Activated CD4-positive, CD25-positive, alpha-beta regulatory T cell treated with anti-CD3 and anti-CD28 coated beads, Interleukin-2, amount 50 U/mL, for 16 hours (primary cell): ENCODE data around the gene FAH.
"Not testable (repeated sequence)": the region's sequence is repeated elsewhere in the genome, so short reads cannot be mapped to it uniquely, and the experiment has no call there.

Source experiments
- DNase-seq: peaks from one replicate; pipeline ENCODE4 v3.0.0-alpha.2; 2020; ENCODE audit warnings: low read depth, low spot score

Gene FAH

DNA sequence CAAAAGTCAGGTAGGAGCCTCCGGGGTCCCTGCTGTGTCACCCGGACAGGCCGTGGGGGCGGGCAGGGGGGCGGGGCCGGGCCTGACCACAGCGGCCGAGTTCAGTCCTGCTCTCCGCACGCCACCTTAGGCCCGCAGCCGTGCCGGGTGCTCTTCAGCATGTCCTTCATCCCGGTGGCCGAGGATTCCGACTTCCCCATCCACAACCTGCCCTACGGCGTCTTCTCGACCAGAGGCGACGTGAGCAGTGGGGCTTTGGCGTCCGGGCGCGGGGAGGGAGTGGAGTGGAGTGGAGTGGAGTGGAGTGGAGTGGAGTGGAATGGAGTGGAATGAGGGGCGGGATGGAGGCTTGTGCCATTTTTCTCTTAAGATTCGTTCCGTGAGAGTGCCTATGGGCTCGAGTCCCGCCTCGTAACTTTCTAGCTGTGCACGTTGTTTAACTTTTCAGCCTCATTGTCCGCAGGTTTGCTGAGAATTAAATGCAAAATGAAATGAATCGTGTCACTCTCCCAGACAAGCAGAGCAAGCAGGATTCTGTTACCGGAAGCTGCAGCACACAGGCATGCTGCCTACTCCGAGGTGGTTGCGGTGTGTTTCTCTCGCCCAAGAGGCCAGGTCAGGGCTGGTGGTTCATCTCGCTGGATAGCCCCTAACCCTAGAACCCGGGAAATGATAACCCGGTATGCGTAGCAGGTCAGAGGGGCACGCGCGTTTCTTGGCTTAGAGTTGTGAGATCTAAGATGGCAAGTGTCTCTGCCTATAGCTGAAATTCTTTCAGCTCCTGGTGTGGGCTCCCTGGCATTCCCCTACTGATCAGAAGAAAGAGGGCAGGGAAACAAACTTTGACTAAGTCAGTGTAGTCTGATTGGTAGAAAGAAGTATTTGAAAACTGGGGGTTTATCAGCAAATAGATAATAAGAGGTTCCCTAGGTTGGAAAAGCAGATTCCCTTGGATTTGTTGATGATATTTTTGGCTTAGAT lies at the start of gene FAH:
Gene FAH (plus strand): TSS at position 104 of the 981 bp plus-strand sequence. CDS start 56 bp downstream, at position 160.
- DNase-seq = no peak

DNA sequence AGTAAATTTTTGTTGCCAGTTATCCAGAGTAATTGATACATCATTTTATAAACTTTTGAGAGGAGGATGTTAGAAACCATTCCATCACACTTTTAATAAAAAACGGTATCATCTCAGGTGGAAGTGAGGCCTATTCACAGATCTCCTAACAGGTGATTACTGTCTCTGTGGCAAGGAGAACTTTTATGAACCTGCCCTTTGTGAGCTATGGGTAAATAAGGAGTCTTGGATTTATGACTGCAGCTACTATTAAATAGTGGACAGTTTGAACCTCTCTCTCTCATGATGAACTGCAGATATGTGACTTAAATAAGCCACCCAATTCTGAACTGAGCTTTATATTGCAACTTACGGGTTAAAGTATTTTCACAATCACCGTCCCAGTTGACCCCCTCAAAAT lies 47.6 kb upstream of the FAH start:
- no peak for DNase-seq

DNA sequence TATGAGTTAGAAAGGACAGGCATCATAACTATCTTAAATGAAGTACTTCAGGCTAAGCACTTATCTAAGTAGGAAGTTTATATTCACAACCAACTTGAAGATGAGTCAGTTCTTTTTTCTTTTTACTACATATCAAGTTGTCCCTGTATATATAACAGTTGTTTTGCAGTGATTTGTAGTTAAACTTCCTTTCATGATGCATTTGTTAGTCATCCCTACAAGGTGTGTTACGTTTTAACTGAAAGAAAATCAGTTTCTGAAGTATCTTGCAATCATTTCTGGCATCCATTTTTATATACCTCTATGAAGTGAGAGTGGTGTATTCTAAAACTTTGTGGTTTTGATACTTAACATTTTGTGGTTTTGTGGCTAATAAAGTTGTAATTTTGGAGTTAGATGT lies 47.2 kb upstream of the FAH start:
- DNase-seq = no peak

DNA sequence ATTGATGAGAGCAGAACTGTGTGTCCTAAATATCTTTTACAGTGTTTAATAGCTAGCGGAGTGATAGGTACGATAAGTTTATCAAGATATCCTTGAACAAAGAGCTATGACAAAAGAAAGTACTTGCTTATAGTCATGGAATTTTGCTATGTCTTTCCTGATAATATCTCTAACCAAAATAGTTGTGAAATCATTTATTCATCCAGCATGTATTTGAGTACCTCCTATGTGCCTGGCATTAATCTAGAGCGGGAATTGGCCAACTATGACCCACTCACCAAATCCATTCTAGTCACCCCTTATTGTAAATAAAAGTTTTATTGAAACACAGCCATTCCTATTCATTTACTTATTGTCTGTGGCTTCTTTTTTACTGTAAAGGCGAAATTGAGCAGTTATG lies 46.7 kb upstream of the FAH start:
- no peak for DNase-seq

DNA sequence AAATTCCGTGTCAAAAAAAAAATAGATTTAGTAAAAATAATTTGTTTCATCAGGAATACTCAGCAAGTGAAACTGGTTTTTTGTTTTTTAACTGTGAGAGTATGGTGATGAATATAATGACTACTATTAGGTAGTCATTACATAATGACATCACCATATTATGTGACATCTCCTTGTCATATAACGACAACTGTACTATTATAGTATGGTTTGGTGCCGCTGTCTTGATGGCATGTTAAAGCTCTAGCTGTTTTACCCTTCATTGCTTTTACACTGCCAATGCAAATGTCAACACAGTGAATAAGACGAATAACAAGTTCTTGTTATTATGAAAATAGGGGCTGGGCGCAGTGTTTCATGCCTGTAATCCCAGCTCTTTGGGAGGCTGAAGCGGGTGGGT lies 45.6 kb upstream of the FAH start:
- no peak for DNase-seq

DNA sequence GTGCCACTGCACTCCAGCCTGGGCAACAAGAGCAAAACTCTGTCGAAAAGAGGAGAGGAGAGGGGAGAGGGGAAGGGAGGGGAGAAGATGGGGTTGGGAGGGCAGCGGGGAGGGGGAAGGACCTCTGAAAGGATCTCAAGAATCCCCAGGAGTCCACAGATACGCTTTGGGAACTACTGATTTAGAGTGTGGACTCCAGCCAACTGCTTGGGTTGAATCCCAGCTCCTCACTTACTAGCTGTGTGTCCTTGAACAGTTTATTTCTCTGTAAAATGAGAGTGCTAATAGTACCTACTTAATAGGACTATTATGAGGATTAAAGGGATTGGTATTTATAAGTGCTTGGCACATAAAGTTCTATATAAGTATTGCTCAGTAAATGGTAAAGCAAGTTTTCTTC lies 45.0 kb upstream of the FAH start:
- no peak for DNase-seq

DNA sequence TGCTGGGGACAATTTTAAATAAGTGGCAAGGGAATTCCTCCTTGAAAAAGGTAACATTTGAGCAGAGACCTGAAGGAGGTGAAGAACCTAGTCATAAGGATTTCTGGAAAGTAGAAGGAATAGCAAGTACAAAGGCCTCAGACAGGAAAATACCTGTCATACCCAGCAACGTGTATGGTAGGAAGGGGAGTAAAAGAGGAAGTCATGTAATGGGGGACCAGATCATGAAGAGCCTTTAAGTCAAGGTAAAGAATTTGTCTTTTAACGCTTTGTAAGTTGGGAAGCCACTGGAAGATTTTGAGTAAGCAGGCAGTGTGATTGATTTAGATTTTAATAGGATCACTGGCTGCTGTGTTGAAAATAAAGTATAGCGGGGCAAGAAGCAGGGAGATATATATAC lies 43.4 kb upstream of the FAH start:
- no peak for DNase-seq

DNA sequence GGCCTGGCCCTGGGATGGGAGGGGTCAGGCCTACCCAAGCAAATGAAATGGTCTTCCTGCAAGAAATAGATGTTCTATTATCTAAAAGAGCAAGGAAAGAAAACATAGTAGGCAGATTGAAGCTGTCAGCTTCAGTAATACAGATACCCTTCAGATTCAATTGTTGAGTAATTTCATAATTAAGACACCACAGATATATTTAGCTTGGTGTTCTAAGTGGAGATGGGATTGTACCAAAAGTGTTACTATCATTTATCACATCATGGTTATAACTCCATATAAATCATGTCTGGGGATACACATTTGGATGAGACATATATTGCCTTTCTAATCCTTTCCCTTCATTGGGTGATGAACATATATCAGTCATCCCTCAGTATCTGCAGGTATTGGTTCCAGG lies 41.9 kb upstream of the FAH start:
- no peak for DNase-seq

DNA sequence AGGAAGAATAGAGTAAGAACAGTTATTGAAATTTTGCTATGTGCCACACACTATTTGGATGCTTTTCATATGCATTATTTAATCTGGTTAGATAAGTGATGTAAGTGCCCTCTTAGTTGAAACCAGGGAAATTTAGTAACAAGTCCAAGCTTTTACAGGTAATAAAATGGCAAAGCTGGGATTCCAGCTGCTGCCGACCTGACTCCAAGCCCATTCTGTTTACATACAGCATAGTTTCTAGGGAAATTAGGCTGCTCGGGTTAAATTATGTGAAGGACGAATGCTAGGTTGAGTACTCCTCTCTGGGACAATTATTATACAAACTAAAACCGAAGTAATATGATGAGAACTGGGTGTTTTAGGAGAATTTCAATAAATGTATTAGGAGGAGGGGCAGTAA lies 38.7 kb upstream of the FAH start:
- no peak for DNase-seq

DNA sequence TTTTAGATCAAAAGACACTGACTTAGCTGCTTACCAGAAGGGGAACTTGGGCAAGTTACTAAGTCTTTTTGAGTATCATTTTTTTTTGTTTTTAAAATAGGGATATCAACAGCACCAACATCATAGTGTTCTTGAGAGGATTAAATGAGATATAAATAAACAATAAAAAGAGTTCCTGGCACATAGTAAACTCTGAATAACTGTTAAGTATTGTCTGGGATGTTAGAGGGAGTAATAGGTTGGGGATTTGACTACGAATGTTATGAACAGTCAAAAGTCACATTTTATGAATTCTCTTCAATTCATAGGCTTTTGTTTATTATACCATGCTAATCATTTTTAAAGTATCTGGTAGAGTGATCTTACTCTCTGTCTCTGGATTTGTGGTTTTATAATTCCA lies 37.8 kb upstream of the FAH start:
- no peak for DNase-seq

DNA sequence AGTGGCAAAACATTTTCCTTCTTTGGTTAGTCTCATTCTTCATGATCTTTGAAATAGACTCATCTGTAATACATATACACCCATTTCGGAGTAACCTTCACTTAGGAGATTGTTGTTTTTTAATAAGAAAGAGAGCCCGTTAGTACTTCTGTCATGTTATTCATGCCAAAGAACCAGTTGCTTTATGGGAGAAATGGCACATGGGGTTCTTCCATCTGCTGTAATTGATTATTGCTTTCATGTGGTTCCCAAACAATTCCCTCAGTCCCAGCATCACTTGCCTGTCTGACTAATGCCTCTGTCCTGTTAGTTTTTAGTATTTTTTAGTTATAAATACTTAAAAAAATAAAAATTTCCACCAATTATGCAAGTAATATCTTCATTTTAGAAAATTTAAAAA lies 33.8 kb upstream of the FAH start:
- DNase-seq = no peak

DNA sequence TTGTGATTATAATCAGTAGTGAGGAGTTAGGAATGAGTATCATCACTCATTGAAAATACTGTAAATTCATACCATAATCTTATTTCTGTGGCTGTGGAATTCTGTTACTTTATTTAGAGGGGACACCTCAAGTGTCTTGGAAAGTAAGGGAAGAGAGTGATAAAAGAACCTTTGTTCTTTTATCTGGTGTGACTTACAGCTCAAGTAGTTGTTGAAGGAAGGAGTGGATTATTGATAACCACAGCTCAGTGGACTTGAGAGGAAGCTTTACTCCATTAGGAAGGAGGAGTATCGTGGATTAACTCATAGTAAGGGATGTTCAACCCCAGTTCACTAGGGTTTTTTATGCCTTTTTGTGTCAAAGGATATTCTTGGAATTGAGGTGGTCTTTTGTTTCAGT lies 32.2 kb upstream of the FAH start:
- DNase-seq = no peak

DNA sequence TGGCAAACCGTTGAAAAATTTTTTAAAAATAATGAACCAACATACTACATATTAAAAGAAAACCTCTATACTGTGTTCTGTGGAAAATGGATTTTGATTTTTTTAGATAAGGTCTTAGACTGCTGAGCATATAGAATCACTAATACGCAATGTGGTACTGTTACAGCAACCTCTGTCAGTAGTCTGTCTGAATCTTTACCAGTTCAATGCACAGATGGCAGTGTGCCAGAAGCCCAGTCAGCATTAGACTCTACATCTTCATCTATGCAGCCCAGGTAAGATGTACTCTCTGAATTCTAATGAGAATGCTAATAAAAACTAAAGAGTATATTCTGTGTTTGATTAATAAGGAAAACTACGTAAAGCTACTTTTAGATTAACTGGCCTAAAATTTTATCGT lies 31.3 kb upstream of the FAH start:
- no peak for DNase-seq

DNA sequence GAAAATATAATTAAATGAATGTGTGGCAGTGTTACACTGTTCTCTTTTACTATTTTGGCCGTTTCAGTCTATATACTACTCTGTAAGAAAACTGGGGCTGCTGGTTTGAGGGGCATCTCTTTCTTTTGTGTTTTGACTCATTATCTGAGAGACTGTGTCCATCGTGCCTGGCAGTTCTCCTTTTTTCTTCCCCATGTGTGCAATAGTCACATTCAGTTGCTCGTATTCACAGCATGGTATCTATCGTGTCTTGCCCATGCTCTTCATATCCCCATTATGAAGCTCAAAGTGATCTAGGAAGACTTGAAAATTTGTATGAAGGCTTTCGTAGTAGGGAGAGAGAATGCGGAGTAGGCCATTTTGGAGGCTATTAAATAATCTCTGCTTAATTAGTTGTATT lies 29.8 kb upstream of the FAH start:
- DNase-seq = no peak

DNA sequence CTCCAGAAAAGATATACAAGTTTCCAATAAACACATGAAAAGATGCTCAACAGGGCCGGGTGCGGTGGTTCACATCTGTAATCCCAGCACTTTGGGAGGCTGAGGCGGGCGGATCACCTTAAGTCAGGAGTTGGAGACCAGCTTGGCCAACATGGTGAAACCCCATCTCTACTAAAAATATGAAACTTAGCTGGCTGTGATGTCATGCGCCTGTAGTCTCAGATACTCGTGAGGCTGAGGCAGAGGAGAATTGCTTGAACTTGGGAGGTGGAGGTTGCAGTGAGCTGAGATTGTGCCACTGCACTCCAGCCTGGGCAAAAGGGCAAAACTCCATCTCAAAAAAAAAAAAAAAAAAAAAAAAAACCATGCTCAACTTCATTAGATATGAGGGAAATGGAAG lies 25.5 kb upstream of the FAH start:
- DNase-seq = not testable (repeated sequence)

DNA sequence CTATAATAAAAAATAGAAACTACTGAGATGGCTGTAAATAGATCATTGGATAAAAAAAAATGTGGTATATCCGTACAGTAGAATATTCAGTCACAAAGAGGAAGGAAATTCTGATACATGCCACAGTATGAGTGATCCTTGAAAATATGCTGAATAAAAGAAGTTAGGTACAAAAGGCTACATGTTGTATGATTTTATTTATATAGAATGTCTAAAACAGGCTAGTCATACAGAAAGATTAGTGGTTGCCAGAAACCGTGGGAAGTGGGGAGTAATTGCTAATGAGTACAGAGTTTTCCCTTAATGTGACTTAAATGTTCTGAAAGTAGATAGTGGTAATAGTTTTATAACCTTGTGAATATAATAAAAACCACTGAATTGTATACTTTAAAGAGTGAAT lies 24.9 kb upstream of the FAH start:
- no peak for DNase-seq

DNA sequence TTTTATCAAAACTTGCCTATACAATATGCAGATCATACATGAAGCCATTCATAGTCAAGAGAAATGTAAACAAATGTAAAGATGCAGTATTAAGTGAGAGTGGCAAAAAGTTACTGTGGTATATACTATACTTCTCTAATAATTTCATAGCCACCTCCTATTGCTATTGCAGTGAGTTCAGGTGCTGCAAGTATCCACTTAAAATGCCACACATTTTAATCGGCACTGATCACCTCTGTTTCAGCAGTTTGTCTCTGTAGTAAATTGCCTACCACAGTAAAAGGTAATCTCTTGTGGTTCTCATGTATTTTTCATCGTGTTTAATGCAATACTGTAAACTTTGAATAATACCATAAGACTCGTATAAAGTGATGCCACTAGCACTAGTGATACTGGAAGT lies 20.4 kb upstream of the FAH start:
- no peak for DNase-seq

DNA sequence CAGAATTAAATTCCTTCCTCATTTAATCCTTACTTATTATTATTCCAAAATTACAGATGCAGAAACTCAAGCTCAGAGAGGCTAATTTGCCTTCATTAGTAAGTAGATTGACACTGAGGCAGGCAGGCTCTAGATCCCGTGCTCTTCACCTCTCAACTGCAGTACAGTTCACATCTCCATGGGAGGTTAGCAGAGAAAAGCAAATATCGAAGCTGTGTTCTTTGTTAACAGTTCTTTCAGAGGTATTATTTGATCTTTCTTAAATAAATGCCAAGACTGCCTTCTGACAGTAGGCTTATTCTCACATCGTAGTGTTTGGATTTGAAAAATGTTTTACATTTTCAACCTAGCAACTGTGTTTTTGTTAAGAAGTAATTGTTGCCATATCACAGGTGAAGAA lies 15.9 kb upstream of the FAH start:
- no peak for DNase-seq

DNA sequence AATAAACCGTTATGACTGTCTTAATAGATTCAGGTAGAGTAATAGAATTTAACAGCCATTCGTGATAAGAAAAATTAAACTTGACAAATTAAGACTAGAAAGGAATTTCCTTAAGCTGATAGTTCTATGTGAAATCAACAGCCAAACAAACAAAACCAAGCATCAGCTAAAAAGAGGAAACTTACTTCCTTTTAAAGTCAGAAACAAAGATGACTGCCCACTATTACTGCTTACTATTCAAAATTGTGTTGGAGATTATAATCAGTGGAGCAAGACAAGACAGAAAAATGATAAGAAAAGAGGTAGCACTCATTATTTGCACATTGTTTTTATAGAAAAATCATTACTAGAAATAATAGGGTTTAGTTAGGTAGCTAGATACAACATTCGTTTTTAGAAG lies 13.8 kb upstream of the FAH start:
- DNase-seq = no peak

DNA sequence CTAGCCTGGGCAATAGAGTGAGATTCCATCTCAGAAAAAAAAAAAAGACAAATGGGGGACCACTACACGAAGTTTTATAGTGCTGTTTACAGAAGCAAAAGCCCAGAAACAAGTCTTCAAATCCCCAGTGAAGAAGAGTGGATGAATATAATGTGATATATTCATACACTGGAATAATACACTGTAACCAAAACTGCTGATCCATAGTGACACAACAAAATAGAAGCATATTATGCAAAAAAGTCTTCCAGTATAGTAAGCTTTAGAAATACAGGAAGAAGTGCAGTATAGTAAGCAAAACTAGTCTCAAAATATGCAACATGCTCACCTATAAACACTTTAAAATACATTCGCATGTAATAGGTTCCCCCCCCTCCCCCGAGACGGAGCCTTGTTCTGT lies 11.9 kb upstream of the FAH start:
- DNase-seq = no peak

DNA sequence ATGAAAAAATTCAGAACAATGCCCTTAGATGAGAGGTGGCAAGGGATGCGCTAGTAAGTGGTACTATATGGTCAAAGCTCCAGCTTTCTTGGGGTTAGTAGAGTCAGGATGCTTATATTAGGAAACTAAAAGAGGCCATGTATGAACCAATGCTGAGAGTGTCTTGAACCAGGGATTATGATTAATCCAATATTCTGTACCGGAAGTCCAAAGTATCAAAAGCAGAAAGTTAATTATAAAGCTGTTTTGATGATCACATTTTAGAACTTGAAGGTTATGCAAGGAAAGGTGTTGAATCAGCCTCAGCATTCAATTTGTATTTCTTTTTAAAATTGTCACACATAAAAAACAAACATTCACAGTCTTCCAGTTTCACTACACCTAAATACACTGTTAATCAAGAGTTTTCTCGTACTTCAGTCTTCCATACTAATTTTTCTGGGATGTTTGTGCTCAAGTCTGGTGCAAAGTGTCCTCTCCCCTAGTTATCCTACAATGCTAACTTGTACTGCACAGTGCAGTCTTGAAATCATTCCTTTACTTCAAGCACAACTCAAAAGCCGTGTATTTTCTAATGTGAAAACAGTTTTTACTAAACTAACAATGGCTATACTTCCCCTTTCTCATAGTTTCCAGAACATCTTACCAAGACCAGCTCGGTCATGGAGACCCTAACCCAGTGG lies 10.7 kb upstream of the FAH start:
- DNase-seq = no peak

DNA sequence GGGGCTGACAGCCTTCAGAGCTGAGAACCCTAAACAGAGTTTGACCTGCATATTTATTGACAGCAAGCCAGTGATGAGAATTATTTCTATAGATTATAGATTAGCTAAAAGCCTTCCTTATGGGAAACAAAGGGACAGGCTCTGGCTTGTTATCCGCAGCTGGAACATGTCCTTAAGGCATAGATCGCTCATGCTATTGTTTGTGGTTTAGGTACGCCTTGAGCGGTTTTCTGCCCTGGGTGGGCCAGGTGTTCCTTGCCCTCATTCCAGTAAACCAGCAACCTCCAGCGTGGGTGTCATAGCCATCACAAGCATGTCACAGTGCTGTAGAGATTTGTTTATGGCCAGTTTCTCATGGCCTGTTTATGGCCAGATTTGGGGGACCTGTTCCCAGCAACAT lies 10.2 kb upstream of the FAH start:
- no peak for DNase-seq

DNA sequence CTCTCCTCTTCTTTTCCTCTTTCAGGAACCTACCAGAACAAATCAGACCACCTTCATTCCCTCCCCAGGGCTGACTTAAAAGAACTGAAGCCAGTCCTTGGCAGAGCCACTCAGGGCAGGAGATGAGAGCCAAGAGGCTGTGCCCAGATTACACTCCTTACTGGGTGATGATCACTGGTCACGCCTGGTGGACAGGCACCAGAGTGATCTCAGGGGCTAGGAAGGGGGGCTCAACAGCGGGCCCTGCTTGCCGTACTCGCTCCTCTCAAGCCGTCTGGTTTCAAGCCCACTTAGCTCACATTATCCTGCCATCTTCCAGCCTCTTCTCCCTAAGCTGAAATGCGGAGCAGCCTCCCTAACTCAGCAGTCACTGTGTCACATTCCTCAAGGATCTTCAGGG lies 1.7 kb upstream of the FAH start:
- DNase-seq = no peak
